MCF 10A (cell line): Measurements from ENCODE around the gene KREMEN1. TPM values are rescaled to one million over a fixed set of nuclear protein-coding genes. Genes with fewer than 3 reads are reported as not detected.

Source experiments
- BruUV-seq: library from RNA; stranded (reverse); fragments of 400-500 nt; replicated peaks from 2 replicates; lab custom pipeline; 2021; lab: Mats Ljungman, UMichigan
- CTCF ChIA-PET: fragments of 300-600 bp; sonication (Branson Sonifier 250); formaldehyde crosslinking; extraction: SDS; loops from one replicate; lab custom pipeline; 2021; ENCODE audit warnings: antibody characterized with exemption, inconsistent platforms; lab: Yijun Ruan, JAX
- POLR2A ChIA-PET: fragments of 300-600, 350-650 bp; sonication (Branson Sonifier 250); formaldehyde crosslinking; extraction: SDS; loops from one replicate; lab custom pipeline; 2020; ENCODE audit warnings: antibody characterized with exemption, inconsistent platforms; lab: Yijun Ruan, JAX
- DNase-seq: peaks from one replicate; pipeline ENCODE4 v3.0.0-alpha.2; 2018; ENCODE audit not compliant: unreplicated experiment
- H3K27ac Mint-ChIP-seq: one replicate; pipeline ENCODE4 v1.8.0; 2022; ENCODE audit warnings: mild to moderate bottlenecking, low read depth, mixed read lengths; ENCODE audit not compliant: unreplicated experiment
- H3K27me3 Mint-ChIP-seq: one replicate; pipeline ENCODE4 v1.8.0; 2022; ENCODE audit warnings: mixed read lengths; ENCODE audit not compliant: insufficient read depth, unreplicated experiment
- H3K36me3 Mint-ChIP-seq: one replicate; pipeline ENCODE4 v1.8.0; 2022; ENCODE audit warnings: mild to moderate bottlenecking, moderate library complexity, mixed read lengths; ENCODE audit not compliant: insufficient read depth, unreplicated experiment
- H3K4me1 Mint-ChIP-seq: one replicate; pipeline ENCODE4 v1.8.0; 2022; ENCODE audit warnings: mixed read lengths; ENCODE audit not compliant: insufficient read depth, unreplicated experiment
- H3K4me3 Mint-ChIP-seq: one replicate; pipeline ENCODE4 v1.8.0; 2022; ENCODE audit warnings: mild to moderate bottlenecking, moderate library complexity, mixed read lengths; ENCODE audit not compliant: unreplicated experiment
- H3K9me3 Mint-ChIP-seq: one replicate; pipeline ENCODE4 v1.8.0; 2022; ENCODE audit warnings: mixed read lengths; ENCODE audit not compliant: unreplicated experiment
- intact Hi-C: fragments of 100-400 bp; cut with micrococcal nuclease; formaldehyde crosslinking; loops from 2 replicates; pipeline ENCODE4 v1.14.1; 2022
- total RNA-seq: library from RNA; stranded (reverse); gene quantifications from 2 replicates; pipeline ENCODE4 v1.2.3, GENCODE V29; 2022
- TF ChIP-seq, protein P1 (sequence below): fragments of 200-600 bp; IDR thresholded peaks from one replicate; pipeline ENCODE4 v1.8.0; 2022; ENCODE audit warnings: antibody characterized with exemption, mild to moderate bottlenecking; ENCODE audit not compliant: unreplicated experiment

The KREMEN1 gene
- total RNA-seq, 1 experiment from 2014 or later, result 3.6 TPM

DNA sequence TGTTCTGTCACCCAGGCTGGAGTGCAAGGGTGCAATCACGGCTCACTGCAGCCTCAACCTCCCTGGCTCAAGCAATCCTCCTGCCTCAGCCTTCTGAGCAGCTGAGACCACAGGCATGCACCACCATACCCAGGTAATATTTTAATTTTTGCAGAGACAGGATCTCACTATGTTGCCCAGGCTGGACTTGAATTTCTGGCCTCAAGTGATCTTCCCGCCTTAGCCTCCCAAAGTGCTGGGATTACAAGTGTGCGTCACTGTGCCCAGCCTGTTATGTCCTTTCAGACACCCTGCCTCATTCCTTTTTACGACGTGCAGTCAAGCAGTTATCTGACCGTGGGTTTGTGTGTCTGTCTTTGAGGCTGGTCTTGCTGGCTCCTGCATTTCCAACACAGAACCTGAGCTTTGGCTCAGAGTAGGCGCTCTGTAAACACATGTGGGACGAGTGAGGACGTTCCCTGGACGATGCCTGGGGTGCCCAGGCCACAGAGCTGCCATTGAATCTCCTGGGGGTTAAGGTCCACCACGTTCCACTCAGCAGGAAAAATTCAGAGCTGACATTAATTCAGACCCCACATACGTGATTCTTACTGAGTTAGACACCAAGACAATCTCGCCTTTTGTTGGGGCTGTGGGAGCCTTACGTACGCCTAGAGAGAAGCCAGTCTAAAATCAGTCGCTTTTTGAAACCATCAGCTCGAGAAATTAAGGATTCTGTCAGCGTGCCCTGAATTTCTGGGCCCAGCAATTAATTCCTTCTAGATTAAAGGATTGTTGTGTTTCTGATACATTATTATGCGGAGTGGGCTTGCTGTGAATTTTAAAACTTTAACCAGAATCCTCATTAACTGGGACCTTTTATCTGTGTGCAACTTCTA is 111.4 kb downstream of the KREMEN1 start:
- Mint-ChIP-seq H3K27me3 (peaks cover 17% of the 10 kb centered on the region), H3K27ac (no peak overlapping the region), H3K4me3 (no peak overlapping the region), H3K36me3 (no peaks in the 10 kb centered on the region), H3K4me1 (no peaks in the 10 kb centered on the region), H3K9me3 (no peaks in the 10 kb centered on the region)
- TF ChIP-seq, protein P1, sequence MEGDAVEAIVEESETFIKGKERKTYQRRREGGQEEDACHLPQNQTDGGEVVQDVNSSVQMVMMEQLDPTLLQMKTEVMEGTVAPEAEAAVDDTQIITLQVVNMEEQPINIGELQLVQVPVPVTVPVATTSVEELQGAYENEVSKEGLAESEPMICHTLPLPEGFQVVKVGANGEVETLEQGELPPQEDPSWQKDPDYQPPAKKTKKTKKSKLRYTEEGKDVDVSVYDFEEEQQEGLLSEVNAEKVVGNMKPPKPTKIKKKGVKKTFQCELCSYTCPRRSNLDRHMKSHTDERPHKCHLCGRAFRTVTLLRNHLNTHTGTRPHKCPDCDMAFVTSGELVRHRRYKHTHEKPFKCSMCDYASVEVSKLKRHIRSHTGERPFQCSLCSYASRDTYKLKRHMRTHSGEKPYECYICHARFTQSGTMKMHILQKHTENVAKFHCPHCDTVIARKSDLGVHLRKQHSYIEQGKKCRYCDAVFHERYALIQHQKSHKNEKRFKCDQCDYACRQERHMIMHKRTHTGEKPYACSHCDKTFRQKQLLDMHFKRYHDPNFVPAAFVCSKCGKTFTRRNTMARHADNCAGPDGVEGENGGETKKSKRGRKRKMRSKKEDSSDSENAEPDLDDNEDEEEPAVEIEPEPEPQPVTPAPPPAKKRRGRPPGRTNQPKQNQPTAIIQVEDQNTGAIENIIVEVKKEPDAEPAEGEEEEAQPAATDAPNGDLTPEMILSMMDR, result no peak
- intact Hi-C loops, result no loop called here
- CTCF ChIA-PET, result interaction anchor here (0.9 kb wide), 1 partner anchor 583 kb away, joined by 3 read pairs; no protein-coding TSS in a partner anchor
- DNase-seq, result no peak
- no TSS peak for BruUV-seq
- POLR2A ChIA-PET, result interaction anchor here (0.8 kb wide), 1 partner anchor 15 kb away, joined by 3 read pairs; no protein-coding TSS in a partner anchor

DNA sequence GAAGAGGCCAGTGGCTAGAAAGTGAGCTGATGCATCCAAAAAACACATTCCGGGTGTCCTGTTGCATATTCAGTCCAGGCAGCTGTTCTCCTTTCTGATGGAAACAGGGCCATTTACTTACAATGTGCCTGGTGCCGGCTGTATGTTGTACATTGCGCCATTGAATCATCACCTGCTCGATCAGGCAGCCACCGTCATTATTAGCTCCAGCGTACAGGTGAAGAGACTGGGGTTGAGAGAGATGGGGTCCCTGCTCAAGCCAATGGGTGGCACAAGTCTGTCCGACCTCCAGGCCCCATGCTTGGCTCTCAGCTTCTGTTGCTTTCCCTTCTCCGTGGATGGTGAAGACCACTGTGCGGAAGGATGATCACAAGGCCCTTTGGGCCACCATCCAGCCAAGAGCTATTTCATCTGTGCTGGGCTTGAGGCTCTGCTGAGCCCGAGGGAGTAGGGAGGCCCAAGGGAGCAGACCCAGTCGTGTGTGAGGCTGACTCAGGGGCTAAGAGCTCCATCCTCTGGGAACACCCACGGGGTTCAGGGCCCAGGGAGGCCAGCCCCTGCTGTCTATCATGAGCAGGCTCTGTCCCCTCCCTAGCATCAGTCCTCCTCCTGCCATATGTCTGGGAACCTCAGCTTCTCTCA is 112.1 kb downstream of the KREMEN1 start:
- BruUV-seq, result no TSS peak
- TF ChIP-seq, protein P1, result no peak
- no peaks in the 10 kb centered on the region for H3K9me3 Mint-ChIP-seq
- intact Hi-C loops, result no loop called here
- no peaks in the 10 kb centered on the region for H3K4me1 Mint-ChIP-seq
- no peak overlapping the region for H3K4me3 Mint-ChIP-seq
- peaks cover 12% of the 10 kb centered on the region for H3K27me3 Mint-ChIP-seq
- no peak for DNase-seq
- ChIA-PET POLR2A (no interaction called here), CTCF (interaction anchor here (0.6 to 0.9 kb wide), 3 partner anchors 9 to 584 kb away, joined by 3 read pairs; no protein-coding TSS in a partner anchor)
- no peak overlapping the region for H3K27ac Mint-ChIP-seq
- H3K36me3 Mint-ChIP-seq, result no peaks in the 10 kb centered on the region

DNA sequence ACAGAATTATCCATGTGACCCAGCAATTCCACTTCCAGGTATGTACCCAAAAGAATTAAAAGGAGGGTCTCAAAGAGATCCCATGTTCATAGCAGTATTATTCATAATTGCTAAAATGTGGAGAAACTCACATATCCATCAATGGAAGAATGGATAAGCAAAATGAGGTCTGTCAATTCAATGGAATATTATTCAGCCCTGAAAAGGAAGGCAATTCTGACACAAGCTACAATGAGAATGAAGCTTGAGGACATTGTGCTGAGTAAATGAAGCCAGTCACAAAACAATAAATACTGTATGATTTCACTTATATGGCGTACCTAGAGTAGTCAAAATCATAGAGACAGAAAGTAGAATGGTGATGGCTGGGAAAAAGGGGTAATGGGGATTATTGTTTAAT is 113.5 kb downstream of the KREMEN1 start:
- Mint-ChIP-seq H3K36me3 (no peaks in the 10 kb centered on the region), H3K4me1 (no peaks in the 10 kb centered on the region), H3K4me3 (no peak overlapping the region), H3K27me3 (no peaks in the 10 kb centered on the region), H3K27ac (no peak overlapping the region), H3K9me3 (no peaks in the 10 kb centered on the region)
- BruUV-seq, result no TSS peak
- DNase-seq, result no peak
- intact Hi-C loops, result no loop called here
- ChIA-PET POLR2A (interaction anchor here (0.8 kb wide), 1 partner anchor 32 kb away, joined by 3 read pairs; no protein-coding TSS in a partner anchor), CTCF (no interaction called here)
- TF ChIP-seq, protein P1, result no peak

DNA sequence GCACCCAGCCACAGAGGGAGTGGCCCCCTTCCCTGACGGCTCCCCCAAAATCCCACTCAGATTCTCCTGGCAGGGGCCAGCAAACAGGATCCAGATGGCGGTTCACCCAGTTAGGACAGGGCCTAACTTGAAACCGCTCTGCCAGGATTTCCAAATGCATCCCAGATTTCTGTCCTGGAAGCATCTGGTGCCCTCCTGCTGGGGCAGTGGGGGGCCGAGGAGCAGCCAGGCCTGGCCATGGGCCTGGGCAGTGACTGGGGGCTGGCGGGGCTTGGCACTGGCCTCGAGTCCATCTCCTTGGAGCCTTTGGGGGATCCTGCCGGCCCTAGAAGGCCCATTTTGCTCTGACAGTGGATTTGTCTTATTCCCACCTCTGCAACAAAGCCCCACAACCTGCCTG is 115.0 kb downstream of the KREMEN1 start:
- Mint-ChIP-seq H3K4me1 (no peaks in the 10 kb centered on the region), H3K36me3 (no peaks in the 10 kb centered on the region), H3K4me3 (no peak overlapping the region), H3K27ac (no peak overlapping the region), H3K27me3 (no peaks in the 10 kb centered on the region), H3K9me3 (no peaks in the 10 kb centered on the region)
- no TSS peak for BruUV-seq
- TF ChIP-seq, protein P1, result no peak
- POLR2A ChIA-PET, result no interaction called here
- intact Hi-C loops, result no loop called here
- no peak for DNase-seq
- CTCF ChIA-PET, result no interaction called here
